Pancreas (tissue), 10 donors: ENCODE results near the gene PRTFDC1. TPM values are rescaled to one million over a fixed set of nuclear protein-coding genes. Genes with fewer than 3 reads are reported as not detected.
A peak's percentile ranks its signal among the peaks of the same experiment; 100 is the strongest.

Experiments used
- ATAC-seq, 4 donors: fragments of 200-7000 bp; cut with Tn5 transposase; one replicate each; pipeline versions ENCODE4 v1.8.0 to v1.9.1; 2020; ENCODE audit warnings: mild to moderate bottlenecking in 4 of 4, moderate library complexity in 4 of 4
- DNase-seq, 6 donors: peaks; one replicate each; pipeline ENCODE4 v3.0.0-alpha.2; 2020
- FAIRE-seq: peaks from 2 replicates; lab custom pipeline; 2012; peaks lifted over from hg19 to GRCh38; lab: Jason Lieb, UNC
- H3K27ac ChIP-seq, 4 donors: fragments of 200-600 bp; sonication (generic); 1 replicate in 3 of 4; 2 replicates in 1 of 4; pipeline versions ENCODE4 v1.5.0 to v1.8.0; 2020
- H3K27me3 ChIP-seq, 4 donors: fragments of 200-600 bp; one replicate each; pipeline ENCODE4 v1.8.0; 2021
- H3K36me3 ChIP-seq, 3 donors: fragments of 200-600 bp; sonication (generic) in 1 of 3; one replicate each; pipeline versions ENCODE4 v1.5.0 to v1.8.0; 2020 to 2021
- H3K4me1 ChIP-seq, 3 donors: fragments of 200-600 bp; one replicate each; pipeline ENCODE4 v1.8.0; 2021
- H3K4me3 ChIP-seq, 4 donors: fragments of 200-600 bp; sonication (generic) in 2 of 4; one replicate each; pipeline versions ENCODE4 v1.5.0 to v1.8.0; 2020 to 2021
- H3K9me3 ChIP-seq, 4 donors: fragments of 200-600 bp; one replicate each; pipeline ENCODE4 v1.8.0; 2021
- WGBS, 2 donors: extraction: QIAGEN DNeasy Blood & Tissue Kit; methylation state at CpG; one replicate each; pipeline ENCODE4 v1.1.7; 2013; 5-methylcytosine and 5-hydroxymethylcytosine counted together
- intact Hi-C, 3 donors: fragments of 100-400 bp; cut with DNase I; formaldehyde crosslinking; loops; one replicate each; pipeline versions ENCODE4 v1.11.1 to v1.14.2; 2022
- polyA plus RNA-seq, 2 donors: library from polyadenylated mRNA; stranded (reverse); fragments of 200-250 nt; gene quantifications; one replicate each; pipeline ENCODE4 v1.2.3, GENCODE V29; 2013
- total RNA-seq, 6 donors: library from RNA; stranded (reverse); fragmentation: NEBNext Ultra II Directional in 4 of 6; extraction: Animal tissue kit (Norgen Biotek cat#: 25700) in 4 of 6; gene quantifications; one replicate each; pipeline versions ENCODE4 v1.2.1 to v1.2.4, GENCODE V29; 2021 to 2023
- TF ChIP-seq, protein P1 (sequence below), 4 donors: fragments of 200-600 bp; sonication (generic) in 3 of 4; IDR thresholded peaks; one replicate each; pipeline versions ENCODE4 v1.5.0 to v1.8.0; 2021; ENCODE audit warnings: antibody characterized with exemption in 4 of 4
- donor health status: healthy with polysubstance abuse.
- donor health status: DM: no; HTN: no; CAD: no; lungs with moderate emphysema.
- donor health status: DM: no; HTN: no; CAD: no.
- donor health status: control.
- donor health status: control.
- donor health status: Bipolar disorder and iron deficiency.
- donor health status: DM: yes; HTN: yes; CAD: no.
- donor health status: DM: no; HTN: no; CAD: no.
- donor health status: DM: no; HTN: no; CAD: no.
- donor health status: DM: yes; HTN: yes; CAD: no.

PRTFDC1 gene
- total and polyA plus RNA-seq, 8 donors, result 1.7 to 6.1 (median 2.8) TPM

DNA sequence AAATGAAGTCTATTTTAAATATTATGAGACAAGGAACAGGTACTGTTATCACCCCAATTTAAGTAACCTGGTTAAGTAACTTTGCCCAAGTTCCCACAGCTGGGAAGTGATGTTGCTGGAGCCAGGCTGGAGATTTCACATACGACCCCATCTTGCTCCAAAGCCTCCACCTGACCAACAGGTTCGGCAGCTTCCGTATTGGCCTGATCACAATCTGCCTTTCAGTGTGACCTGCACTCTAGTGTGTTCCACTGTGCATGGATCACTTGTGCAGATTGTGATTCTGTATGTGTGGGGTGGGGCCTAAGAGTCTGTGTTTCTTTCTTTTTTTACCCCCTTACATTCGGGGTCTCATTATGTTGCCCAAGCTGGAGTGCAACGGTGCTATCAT is 66.1 kb downstream of the PRTFDC1 start:
- TF ChIP-seq, protein P1, sequence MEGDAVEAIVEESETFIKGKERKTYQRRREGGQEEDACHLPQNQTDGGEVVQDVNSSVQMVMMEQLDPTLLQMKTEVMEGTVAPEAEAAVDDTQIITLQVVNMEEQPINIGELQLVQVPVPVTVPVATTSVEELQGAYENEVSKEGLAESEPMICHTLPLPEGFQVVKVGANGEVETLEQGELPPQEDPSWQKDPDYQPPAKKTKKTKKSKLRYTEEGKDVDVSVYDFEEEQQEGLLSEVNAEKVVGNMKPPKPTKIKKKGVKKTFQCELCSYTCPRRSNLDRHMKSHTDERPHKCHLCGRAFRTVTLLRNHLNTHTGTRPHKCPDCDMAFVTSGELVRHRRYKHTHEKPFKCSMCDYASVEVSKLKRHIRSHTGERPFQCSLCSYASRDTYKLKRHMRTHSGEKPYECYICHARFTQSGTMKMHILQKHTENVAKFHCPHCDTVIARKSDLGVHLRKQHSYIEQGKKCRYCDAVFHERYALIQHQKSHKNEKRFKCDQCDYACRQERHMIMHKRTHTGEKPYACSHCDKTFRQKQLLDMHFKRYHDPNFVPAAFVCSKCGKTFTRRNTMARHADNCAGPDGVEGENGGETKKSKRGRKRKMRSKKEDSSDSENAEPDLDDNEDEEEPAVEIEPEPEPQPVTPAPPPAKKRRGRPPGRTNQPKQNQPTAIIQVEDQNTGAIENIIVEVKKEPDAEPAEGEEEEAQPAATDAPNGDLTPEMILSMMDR (IDR thresholded peaks at IDR 0.05), result no peak
- H3K4me3 ChIP-seq, result no peak overlapping the region
- no peaks in the 10 kb centered on the region for H3K27me3 ChIP-seq
- no peak for FAIRE-seq
- intact Hi-C loops, result no loop called here
- ATAC-seq, result peak in 1 of 4 donors; percentile 38
- 41 to 45% methylated on average over 5 of the region's 5 CpGs for WGBS, 2 donors
- no peak for DNase-seq
- no peaks in the 10 kb centered on the region for H3K36me3 ChIP-seq
- H3K4me1 ChIP-seq, result no peaks in the 10 kb centered on the region
- H3K27ac ChIP-seq, result no peak overlapping the region
- no peaks in the 10 kb centered on the region for H3K9me3 ChIP-seq

DNA sequence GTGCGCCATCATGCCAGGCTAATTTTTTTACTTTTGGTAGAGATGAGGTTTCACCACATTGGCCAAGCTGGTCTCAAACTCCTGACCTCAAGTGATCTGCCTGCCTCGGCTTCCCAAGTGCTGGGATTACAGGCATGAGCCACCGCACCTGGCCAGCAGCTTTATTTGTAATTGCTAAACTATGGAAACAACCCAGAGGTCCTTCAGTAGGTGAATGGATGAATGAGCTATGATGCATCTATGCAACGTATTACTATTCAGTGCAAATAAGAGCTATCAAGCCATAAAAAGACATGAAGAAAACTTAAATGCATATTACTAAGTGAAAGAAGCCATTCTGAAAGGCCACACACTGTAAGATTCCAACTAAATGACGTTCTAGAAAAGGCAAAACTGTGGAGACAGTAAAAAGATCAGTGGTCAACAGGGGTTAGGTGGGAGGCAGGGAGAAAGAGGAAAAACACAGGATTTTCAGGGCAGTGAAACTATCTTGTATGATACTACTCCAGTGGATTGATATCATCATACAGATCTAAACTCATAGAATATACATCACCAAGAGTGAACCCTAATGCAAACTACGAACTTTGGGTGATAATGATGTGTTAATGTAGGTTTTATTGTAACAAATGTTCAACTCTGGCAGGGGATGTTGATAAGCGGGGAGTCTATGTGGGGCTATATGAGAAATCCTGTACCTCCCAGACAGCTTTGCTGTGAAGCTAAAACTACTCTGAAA is 66.7 kb downstream of the PRTFDC1 start:
- ATAC-seq (no peak), DNase-seq (no peak), FAIRE-seq (no peak)
- Histone ChIP-seq H3K27me3 (no peaks in the 10 kb centered on the region), H3K4me3 (no peak overlapping the region), H3K27ac (no peak overlapping the region), H3K9me3 (no peaks in the 10 kb centered on the region), H3K36me3 (no peaks in the 10 kb centered on the region), H3K4me1 (no peaks in the 10 kb centered on the region)
- WGBS, 2 donors, result 86 to 88% methylated on average over 7 of the region's 7 CpGs
- intact Hi-C loops, result no loop called here
- TF ChIP-seq, protein P1 (IDR thresholded peaks at IDR 0.05), result no peak

GRCh38 chr10:24884793-24885192 is 67.6 kb downstream of the PRTFDC1 start:
- Histone ChIP-seq H3K4me3 (no peak overlapping the region), H3K4me1 (no peaks in the 10 kb centered on the region), H3K9me3 (no peaks in the 10 kb centered on the region), H3K27ac (no peak overlapping the region), H3K27me3 (no peaks in the 10 kb centered on the region), H3K36me3 (no peaks in the 10 kb centered on the region)
- no peak for FAIRE-seq
- 75 to 86% methylated on average over 1 of the region's 1 CpG for WGBS, 2 donors
- TF ChIP-seq, protein P1 (IDR thresholded peaks at IDR 0.05), result no peak
- DNase-seq, result no peak
- no peak for ATAC-seq
- intact Hi-C loops, result no loop called here

GRCh38 chr10:24884316-24884715 is 68.1 kb downstream of the PRTFDC1 start:
- Histone ChIP-seq H3K36me3 (no peaks in the 10 kb centered on the region), H3K27ac (no peak overlapping the region), H3K4me3 (no peak overlapping the region), H3K4me1 (no peaks in the 10 kb centered on the region), H3K27me3 (no peaks in the 10 kb centered on the region), H3K9me3 (no peaks in the 10 kb centered on the region)
- DNase-seq (no peak), ATAC-seq (no peak), FAIRE-seq (no peak)
- intact Hi-C loops, result no loop called here
- WGBS, 2 donors, result 79 to 80% methylated on average over 2 of the region's 2 CpGs
- TF ChIP-seq, protein P1 (IDR thresholded peaks at IDR 0.05), result no peak

DNA sequence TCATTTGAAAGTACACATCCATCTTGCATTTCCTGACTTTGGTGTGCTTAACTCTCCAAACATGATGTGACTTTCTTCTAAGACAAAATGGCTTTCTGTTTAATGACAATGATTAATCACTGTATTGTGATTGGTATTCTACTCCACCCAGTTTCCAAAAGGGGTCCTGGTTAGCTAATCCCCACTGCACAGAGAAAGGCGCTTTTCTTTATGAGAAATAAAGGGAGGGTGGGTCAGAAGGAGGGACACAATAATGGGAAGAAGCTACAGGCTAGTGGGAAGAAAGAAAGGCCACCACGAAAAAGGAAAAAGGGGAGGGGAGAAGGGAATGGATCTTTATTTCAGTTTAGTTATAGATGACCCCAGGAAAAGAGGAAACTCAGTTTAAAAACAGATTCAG is 69.2 kb downstream of the PRTFDC1 start:
- H3K4me3 ChIP-seq, result no peak overlapping the region
- intact Hi-C loops, result no loop called here
- H3K27ac ChIP-seq, result no peak overlapping the region
- no peaks in the 10 kb centered on the region for H3K9me3 ChIP-seq
- no peaks in the 10 kb centered on the region for H3K4me1 ChIP-seq
- 68 to 71% methylated on average over 2 of the region's 2 CpGs for WGBS, 2 donors
- FAIRE-seq, result no peak
- DNase-seq, result no peak
- no peaks in the 10 kb centered on the region for H3K27me3 ChIP-seq
- no peaks in the 10 kb centered on the region for H3K36me3 ChIP-seq
- TF ChIP-seq, protein P1 (IDR thresholded peaks at IDR 0.05), result no peak
- ATAC-seq, result no peak
